Metanephros (tissue), 1 donor: ENCODE data around the gene OR1B1. TPM values are rescaled to one million over a fixed set of nuclear protein-coding genes. Genes with fewer than 3 reads are reported as not detected.

Experiments used
- total RNA-seq: library from RNA; depleted of rRNA; stranded (reverse); fragments of >200 nt; gene quantifications from one replicate; pipeline ENCODE4 v1.2.3, GENCODE V29; 2014

OR1B1 gene
- total RNA-seq, result 0.23 TPM

GRCh38 chr9:122657527-122657926 lies at the start of gene OR1B1:
OR1B1 (minus strand) TSS chr9:122657627.

GRCh38 chr9:122661416-122661815 lies 4.0 kb upstream of the OR1B1 start, which contains the start of gene OR1L1:
OR1L1 (plus strand) TSS chr9:122661716; CDS start chr9:122661716, 0 bp downstream.

GRCh38 chr9:122614362-122614761 lies 43.1 kb downstream of the OR1B1 start, which contains the start of gene OR1Q1:
OR1Q1 (plus strand) TSS chr9:122614738; CDS start chr9:122614738, 0 bp downstream.

DNA sequence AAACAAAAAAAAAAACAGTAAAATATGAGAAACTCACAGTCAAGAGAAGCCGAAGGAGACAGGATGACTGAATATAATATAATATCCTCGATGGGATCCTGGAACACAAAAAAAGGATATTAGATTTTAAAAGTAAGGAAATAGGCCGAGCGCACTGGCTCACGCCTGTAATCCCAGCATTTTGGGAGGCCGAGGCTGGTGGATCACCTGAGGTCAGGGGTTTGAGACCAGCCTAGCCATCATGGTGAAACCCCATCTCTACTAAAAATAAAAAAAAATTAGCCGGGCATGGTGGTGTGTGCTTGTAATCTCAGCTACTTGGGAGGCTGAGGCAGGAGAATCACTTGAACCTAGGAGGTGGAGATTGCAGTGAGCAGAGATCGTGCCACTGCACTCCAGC lies 74.1 kb downstream of the OR1B1 start, which contains the start of gene OR1L8:
Gene OR1L8, minus strand, starts transcription at position 101 of the 400 bp plus-strand sequence. CDS start 14,907 bp downstream, outside the sequence.

Other genes starting within 250 kb of the OR1B1 start
- gene OR1J1, start 179.7 kb downstream of the OR1B1 start, total RNA-seq, result not detected
- gene OR1J2, start 146.8 kb downstream of the OR1B1 start, total RNA-seq, result not detected
- not detected for gene OR1J4, start 138.5 kb downstream of the OR1B1 start, total RNA-seq
- gene OR1N1, start 130.3 kb downstream of the OR1B1 start, total RNA-seq, result not detected
- not detected for gene OR1N2, start 104.5 kb downstream of the OR1B1 start, total RNA-seq
- not detected for gene OR1L8, start 74.2 kb downstream of the OR1B1 start, total RNA-seq
- gene OR1Q1, start 42.9 kb downstream of the OR1B1 start, total RNA-seq, result not detected
- not detected for gene OR1L1, start 4.1 kb upstream of the OR1B1 start, total RNA-seq
- not detected for gene OR1L3, start 17.5 kb upstream of the OR1B1 start, total RNA-seq
- gene OR1L4, start 66.4 kb upstream of the OR1B1 start, total RNA-seq, result not detected
- not detected for gene OR1L6, start 84.7 kb upstream of the OR1B1 start, total RNA-seq
- gene OR5C1, start 131.3 kb upstream of the OR1B1 start, total RNA-seq, result not detected
- gene OR1K1, start 142.5 kb upstream of the OR1B1 start, total RNA-seq, result not detected
- gene PDCL, start 171.0 kb upstream of the OR1B1 start, total RNA-seq, result 25.3 TPM
- 56.8 TPM for gene RC3H2, start 247.7 kb upstream of the OR1B1 start, total RNA-seq